HG02840 (cell line): ENCODE data around the gene SEMA4F.
"Not testable (repeated sequence)": the region's sequence is repeated elsewhere in the genome, so short reads cannot be mapped to it uniquely, and the experiment has no call there.

Experiments
- ATAC-seq: cut with Tn5 transposase; IDR thresholded peaks from one replicate; pipeline ENCODE4 v1.9.1; 2021; ENCODE audit warnings: mild to moderate bottlenecking, moderate library complexity, moderate number of reproducible peaks; ENCODE audit not compliant: unreplicated experiment, low FRiP score

SEMA4F gene, protein sequence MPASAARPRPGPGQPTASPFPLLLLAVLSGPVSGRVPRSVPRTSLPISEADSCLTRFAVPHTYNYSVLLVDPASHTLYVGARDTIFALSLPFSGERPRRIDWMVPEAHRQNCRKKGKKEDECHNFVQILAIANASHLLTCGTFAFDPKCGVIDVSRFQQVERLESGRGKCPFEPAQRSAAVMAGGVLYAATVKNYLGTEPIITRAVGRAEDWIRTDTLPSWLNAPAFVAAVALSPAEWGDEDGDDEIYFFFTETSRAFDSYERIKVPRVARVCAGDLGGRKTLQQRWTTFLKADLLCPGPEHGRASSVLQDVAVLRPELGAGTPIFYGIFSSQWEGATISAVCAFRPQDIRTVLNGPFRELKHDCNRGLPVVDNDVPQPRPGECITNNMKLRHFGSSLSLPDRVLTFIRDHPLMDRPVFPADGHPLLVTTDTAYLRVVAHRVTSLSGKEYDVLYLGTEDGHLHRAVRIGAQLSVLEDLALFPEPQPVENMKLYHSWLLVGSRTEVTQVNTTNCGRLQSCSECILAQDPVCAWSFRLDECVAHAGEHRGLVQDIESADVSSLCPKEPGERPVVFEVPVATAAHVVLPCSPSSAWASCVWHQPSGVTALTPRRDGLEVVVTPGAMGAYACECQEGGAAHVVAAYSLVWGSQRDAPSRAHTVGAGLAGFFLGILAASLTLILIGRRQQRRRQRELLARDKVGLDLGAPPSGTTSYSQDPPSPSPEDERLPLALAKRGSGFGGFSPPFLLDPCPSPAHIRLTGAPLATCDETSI

DNA sequence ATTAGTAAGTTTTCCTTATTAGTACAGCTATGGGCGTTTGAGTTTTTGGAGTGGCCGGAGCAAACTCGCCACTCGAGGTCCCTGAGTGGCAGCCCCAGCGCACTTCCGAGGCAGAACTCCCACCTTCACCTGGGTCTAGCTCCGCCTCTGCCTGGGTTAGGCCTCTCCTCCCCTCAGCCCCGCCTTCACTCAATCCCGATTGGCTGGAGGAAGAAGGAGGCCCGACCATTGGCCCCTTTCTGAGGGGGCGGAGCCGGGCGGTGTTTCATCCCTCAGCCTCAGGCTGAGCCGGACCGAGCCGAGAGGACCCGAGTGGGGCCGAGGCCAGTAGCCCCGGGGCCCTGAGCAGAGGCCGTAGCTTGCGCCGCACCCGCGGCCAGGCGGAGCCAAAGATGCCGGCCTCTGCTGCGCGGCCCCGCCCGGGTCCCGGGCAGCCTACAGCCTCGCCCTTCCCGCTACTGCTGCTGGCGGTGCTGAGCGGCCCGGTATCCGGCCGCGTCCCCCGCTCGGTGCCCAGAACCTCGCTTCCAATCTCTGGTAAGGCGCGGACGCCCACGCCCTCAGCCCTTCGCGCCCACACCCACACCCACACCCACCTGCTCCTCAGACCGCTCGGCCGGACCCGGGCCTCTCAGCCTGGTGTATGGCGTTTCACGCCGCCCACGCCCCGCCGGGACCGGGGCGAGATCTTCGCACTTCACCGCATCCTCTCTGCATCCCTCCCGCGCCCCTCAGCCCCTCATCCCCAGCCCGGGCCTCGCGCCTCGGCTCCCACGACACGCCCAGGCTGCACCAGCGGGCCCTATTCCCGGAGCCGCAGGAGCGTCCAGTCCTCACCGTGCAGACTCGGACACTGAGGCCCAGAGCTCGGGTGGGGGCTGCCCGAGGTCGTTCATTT is at the start of gene SEMA4F:
SEMA4F (plus strand) TSS at position 263 of the 898 bp plus-strand sequence; CDS start at position 393, 130 bp downstream.
- ATAC-seq: peak; percentile 99

DNA sequence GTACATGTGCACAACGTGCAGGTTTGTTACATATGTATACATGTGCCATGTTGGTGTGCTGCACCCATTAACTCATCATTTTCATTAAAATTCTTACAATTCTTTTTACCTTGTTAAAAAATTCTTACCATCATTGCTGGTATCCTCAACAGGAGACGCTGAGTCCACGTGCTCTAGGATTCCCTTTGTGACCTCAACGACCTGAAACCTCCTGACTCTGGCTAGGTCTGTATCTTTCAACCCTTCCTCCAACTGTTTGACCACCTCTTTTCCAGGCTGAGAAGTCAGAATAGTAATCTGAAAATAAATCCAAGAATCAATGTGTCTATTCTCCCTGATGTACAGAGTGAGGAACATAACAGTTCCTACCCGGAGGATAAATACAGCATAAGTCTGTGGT is 47.1 kb upstream of the SEMA4F start:
- ATAC-seq: no peak

DNA sequence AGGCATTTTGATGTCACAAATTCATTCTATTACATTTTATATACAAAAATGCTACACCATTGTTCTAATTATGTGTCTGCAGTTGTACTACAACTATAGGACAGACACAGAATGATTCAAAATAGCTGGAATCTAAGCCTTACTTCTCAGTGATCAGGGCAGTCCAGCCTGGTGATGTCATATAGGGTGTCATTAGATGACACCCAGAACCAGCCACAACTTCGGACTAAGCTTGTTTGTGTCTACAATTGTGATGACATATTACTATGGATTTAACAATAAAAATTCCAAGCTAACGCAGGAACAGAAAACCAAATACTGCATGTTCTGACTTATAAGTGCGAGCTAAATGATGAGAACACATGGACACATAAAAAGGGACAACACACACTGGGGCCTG is 36.9 kb upstream of the SEMA4F start:
- ATAC-seq: no peak

DNA sequence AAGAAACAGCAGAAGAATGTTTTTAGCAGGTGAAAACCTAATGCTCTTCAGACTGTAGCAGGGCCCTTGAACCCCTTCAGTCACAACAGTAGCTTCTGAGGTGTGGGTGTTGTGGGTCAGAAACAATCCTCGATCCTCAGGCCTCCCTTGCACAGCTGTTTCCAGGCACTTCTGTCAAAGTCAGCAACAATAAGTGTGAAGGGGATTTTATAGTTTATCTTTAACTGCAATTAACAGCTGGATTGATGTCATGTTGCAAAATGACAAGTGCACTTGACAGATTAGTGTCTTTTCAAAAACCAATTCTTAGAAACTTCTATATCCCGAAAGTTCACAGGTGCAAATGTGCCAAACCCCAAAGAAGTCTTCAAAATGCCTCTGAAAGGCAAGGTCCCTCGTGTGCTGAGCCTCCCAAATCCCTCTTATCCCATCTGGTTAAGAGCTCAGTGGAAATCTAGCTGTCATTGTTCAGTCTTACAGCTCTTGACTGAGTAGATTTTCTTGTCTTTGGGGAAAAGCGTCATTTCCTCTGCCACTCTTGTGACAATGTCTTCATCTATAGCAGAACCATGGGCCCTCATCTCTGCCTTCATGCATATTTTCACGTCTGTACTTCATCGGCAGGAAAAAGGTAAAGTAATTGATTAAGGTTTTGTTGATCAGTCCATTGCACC is 35.5 kb upstream of the SEMA4F start:
- ATAC-seq: no peak

DNA sequence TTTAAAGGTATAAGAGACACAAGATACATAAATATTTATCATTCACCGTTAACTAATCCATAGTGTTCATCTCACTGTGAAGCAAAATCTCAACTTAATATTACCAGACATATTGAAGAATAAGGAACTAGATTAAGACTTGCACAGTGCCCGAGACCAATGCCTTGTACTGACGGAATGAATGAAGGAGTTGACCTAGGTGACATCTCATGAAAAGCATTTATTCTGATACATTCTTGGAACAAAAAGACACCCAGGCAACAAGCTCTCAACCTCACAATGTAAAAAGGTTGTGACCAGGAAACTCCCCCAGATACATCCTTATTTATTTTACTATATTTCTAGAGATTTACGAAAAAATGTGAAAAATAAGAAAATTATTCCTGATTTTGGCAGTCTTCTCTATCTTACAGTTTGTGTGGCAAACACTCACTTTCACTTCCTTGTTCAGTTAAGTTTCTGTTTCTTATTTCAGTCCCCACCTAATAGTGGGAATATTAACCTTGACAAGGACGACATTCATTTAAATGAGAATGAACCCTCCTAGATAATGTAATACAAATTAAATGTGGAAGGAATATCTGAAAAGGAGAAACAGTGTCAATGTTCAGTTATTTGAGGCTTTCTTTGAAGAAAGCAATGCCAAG is 34.3 kb upstream of the SEMA4F start:
- ATAC-seq: no peak

DNA sequence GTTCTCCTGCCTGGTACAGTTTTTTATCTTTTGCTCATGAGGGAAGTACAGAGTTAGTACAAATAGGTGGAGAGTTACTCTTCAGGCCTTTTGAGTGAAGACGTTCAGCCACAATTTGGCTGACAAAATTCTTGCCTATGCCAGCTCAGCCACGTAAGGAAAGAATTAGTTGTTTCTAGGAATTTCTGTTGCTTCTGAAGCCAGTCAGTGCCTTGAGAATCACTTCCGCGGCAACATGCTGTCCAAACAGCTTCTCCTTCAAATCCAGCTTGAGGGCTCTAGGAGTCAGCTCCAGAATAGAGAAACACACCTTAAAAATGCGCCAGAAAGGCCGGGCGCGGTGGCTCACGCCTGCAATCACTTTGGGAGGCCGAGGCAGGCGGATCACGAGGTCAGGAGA is 33.4 kb upstream of the SEMA4F start:
- no peak for ATAC-seq

DNA sequence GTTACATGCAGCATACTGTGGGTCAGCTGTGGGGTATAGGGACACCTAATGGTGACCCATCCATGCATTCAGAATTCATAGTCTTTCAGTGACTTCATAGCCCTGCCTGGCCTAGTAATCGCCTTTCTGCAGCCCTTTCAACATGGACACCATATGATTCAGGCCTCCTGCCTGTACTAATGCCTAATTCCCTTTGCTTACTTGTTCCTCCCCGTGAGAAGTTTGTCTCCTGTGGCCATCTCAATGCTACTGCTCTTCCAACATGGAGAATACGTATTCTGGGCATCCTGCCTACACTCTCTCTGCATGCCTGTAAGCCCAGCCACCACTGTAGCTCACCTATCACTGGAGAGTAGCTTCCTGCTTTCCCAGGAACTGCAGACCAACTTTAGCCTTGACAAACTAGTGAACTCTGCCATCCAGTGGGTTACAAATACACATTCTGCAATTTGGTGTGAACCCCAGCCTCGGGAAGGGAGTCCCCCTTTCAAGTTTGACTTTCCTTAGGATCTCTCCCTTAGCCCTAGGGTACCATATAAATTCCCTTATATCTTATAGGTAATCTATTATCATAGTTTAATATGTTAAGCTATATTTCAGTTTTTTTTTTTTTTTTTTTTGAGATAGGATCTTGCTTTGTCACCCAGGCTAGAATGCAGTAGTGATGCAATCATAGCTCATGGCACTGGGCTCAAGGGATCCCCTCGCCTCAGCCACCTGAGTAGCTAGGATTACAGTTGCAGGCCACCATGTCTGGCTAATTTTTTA is 28.2 kb upstream of the SEMA4F start:
- no peak for ATAC-seq

DNA sequence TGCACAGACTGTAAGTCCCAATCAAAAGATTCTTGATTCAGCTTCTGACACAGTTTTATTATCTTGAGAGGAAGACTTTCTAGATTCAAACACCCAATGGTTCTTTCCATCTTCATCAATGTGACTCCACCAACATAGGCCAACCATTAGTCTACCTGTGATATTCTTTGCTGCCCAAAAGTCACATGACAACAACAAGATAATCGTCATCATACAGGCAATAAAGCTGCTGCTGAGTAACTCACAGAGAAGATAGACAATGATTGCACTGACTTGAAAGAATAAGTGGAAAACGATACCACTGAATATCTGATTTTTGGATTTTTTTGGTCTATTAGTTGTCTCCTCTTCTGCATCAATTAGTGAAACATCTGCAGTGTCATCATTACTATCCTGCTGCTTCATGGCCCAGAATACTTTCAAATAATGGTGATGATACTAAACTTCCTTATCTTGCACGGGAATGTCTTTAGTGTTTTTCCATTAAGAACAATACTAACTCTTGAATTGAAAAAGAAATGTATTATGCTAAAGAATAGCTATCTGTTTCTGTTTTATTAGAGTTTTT is 25.4 kb upstream of the SEMA4F start:
- ATAC-seq: no peak

DNA sequence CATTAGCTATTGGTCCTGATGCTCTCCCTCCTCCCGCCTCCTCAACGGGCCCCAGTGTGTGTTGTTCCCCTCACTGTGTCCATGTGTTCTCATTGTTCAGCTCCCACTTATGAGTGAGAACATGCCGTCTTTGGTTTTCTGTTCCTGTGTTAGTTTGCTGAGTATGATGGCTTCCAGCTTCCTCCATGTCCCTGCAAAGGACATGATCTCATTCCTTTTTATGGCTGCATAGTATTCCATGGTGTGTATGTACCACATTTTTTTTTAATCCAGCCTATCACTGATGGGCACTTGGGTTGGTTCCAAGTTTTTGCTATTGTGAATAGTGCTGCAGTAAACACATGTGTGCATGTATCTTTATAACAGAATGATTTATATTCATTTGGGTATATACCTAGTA is 23.6 kb upstream of the SEMA4F start:
- not testable (repeated sequence) for ATAC-seq

DNA sequence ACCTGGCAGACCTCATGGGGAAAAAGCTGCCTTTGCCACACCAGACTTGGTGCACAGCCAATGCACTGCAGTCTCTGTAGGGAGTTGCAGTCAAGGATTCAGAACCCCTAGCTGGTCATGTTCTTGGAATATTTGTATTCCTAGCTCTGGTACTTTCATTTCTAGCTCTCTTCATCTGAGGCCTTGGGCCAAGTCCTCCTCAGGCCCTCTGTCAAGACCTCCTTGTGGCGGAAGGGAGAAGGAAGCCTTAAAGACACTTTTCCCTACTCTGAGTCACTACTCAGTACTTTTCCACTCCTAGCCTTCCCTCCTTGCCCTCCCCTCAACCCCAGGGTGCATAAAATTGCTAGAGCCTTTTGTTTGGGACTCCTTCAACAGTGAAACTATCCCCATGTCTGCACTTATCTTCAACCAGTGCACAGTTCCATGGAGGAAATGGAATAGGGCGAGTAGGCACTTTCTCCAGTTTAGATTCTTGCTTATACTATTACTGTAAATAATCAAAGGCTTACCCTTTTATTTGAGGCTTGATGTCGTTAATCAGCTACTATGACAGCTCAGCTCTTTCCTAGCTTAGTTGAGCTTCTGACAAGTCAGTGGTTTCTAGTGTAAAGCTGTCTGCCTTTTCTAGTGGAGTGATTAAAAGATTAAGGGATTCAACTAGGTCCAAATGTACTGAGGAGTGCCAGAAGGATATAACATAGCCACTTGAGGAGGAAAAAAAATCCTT is 21.7 kb upstream of the SEMA4F start:
- no peak for ATAC-seq

DNA sequence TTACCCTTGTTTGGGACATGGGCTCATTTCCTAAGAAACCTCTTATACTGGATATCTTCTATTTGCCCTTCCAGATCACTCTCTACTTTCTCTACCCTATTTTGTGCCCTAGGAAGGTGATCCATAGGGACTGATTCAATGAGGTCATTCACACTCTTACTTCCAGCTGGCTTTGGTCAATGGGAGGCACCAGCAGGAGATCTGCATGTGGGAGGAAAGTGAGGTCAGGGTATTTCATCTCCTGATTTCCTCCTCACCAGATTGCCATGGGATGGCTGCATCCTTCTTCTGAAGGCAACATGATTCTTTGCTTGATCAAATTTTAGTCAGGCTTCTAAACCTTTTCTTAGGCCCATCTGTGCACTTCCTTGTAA is 21.1 kb upstream of the SEMA4F start:
- no peak for ATAC-seq

DNA sequence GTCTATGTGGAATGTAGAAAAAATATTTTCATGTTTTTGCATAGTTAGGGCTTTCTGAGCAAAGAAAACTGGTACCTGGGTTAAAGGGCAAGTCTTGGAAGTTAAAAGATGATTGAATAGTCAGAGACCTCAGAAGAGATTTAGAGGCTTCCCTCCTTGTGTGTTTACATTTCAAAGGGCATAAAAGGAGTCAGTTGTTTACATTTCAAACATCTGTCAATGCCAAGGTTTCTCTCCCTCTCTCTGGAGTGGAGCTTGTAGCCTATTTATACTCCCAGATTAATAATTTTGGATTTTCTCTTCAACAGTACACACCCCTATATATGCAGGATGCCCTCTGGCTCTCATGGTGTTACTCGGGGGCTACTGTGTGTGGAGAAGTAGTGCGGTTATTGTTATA is 14.5 kb upstream of the SEMA4F start:
- no peak for ATAC-seq

DNA sequence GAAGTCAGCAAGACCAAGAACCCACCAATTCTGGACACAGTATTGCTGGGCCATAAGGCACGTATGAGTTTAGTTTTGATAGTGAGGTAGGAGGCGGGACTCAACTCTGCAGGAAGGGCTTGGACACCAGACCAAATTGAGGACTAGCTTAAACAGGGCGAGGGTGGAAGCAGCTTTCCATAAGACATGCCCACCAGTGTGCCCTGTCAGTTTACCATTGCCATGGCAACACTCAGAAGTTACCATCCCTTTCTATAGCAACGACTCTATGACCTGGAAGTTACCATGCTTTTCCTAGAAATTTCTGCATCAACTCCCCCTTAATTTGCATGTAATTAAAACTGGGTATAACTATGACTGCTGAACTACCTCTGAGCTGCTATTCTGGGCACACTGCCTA is 8.7 kb upstream of the SEMA4F start:
- ATAC-seq: no peak

DNA sequence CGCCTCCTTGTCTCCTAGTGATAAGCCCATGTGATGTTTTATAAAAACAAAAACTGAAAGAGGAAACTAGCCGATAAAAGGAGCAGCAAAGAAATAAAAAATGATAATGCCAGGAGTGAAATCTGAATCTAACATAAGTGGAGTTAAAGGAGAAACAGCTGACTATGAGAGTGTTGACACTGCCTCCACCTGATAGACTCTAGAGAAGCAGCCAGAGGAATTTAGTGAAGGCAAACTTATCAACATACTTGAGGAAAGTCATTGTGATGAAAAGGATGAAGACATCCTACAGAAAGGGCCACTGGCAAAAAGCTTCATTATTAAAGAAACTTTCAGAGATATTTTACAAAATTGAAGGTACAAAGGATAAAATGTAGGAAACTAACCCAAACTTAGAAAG is 7.8 kb upstream of the SEMA4F start:
- ATAC-seq: no peak

DNA sequence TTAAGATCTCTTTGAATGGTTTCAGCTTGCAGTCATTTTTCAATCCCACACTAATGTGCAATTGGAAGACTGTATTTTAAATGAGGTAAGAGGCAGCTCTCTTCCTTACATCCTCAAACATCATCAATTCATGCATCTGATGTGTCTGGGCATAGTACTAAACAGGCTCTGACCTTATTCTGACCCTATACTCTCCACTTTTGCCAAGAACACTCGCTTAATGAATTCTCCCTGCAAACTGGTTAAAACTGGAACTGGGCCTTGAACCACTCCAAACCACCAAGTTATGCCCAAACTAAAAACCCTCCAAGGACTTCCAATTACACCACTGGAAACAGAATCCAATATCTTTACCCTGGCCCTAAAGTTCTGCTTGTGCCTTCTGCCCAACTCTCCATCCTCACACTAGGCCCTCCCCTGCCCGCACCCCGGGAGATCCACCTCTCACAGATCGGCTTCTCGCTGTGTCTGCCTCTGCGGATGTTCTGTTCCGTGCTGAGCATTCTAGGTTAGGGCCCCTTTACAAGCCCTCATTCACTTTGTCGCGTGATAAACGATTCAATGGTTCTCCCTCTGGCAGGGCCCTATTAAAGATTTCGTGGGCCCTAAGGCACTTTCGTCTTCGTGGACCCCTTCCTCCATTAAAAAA is 7.1 kb upstream of the SEMA4F start:
- no peak for ATAC-seq

DNA sequence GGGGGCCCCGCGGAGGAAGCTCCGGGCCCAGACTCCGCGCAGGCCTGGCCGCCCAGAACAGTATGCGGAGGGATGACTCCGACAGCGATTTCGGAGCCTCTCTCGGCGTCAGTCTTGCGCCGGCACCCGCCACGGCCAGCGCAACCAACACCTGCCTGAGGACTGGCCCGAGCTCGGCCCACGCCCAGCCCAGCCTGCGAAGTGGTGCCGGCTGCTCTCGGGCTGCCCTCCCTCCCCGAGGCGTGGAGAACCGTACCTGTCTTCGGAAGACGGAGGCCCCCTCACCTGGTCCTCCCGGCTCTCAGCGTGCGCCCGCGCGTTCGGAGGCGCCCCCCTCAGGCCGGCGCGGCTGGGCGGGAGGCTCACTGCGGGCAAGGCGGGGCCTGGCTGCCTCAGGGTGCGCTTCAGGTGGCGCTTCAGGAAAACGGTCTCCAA is 6.0 kb upstream of the SEMA4F start, which contains the start of gene M1AP:
M1AP (minus strand) TSS at position 322 of the 435 bp plus-strand sequence. CDS start 8,055 bp downstream, outside the sequence.
- ATAC-seq: no peak

DNA sequence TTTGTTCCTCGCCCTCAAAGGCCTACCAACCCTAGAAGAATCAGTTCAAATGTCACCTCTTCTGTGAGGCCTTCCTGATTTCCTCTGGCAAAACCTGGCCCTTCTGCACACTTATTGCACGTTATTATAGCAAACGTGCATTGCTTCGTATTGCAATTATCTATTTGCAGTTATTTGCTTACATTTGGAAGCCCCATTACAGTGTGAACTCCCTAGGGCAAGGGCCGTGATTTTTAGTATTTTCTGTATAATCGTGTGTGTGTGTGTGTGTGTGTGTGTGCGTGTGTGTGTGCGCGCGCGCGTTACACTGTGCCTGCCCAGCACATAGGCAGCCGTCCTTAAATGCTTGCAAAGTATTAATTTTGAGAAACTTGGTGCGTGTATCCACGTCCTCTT is 460 bp upstream of the SEMA4F start:
- ATAC-seq: peak; percentile 19
